ENCODE results near the gene RAPGEF2. TPM values are rescaled to one million over a fixed set of nuclear protein-coding genes. Genes with fewer than 3 reads are reported as not detected.

The RAPGEF2 gene
- total and polyA plus RNA-seq, 3 experiments from 2014 or later, result 1.0 to 34.3 (median 29.2) TPM

GRCh38 chr4:159201168-159201567 lies 98.3 kb downstream of the RAPGEF2 start:
- Mint-ChIP-seq H3K9me3 (no peaks in the 10 kb centered on the region), H3K27me3 (peaks cover 0 to 1% of the 10 kb centered on the region in 2 donors)
- H3K4me3 ChIP-seq (ENCODE audit: low read length), result no peak overlapping the region

GRCh38 chr4:159204566-159204965 lies 101.7 kb downstream of the RAPGEF2 start:
- Mint-ChIP-seq H3K27ac (peak overlapping the region in 2 of 8 donors; percentile 16 to 56), H3K27me3 (peaks cover 0 to 1% of the 10 kb centered on the region in 2 donors), H3K4me3 (peak overlapping the region in 3 of 7 donors; percentile 1 to 35 (median 9)), H3K36me3 (peaks cover 0 to 2% (median 0%) of the 10 kb centered on the region in 3 donors), H3K9me3 (no peaks in the 10 kb centered on the region), H3K4me1 (peaks cover 22 to 43% (median 33%) of the 10 kb centered on the region in 3 donors)
- Histone ChIP-seq H3K4me3 (ENCODE audit: low read length) (no peak overlapping the region), H3K27me3 (ENCODE audit: insufficient read depth, low read length, poor library complexity, severe bottlenecking) (no peaks in the 10 kb centered on the region), H3K9me3 (ENCODE audit: low read length) (no peaks in the 10 kb centered on the region), H3K36me3 (ENCODE audit: insufficient read depth, low read length) (no peaks in the 10 kb centered on the region), H3K27ac (ENCODE audit: low read depth, low read length) (no peak overlapping the region), H3K4me1 (ENCODE audit: insufficient read depth, low read length) (no peaks in the 10 kb centered on the region)
- ChIA-PET POLR2A (no interaction called here), CTCF (interaction anchor here (1.5 to 2.5 kb wide), 2 partner anchors 27 to 479 kb away, joined by 4 to 5 read pairs; no protein-coding TSS in a partner anchor)
- DNase-seq, result no peak

More at GRCh38 chr4:159201168-159201567, 98.3 kb downstream of the RAPGEF2 start:
- H3K36me3 Mint-ChIP-seq, result no peaks in the 10 kb centered on the region
- no peak overlapping the region for H3K4me3 Mint-ChIP-seq
- no peak overlapping the region for H3K27ac ChIP-seq (ENCODE audit: low read depth, low read length)
- H3K4me1 Mint-ChIP-seq, result peaks cover 14 to 32% (median 25%) of the 10 kb centered on the region in 3 donors
- POLR2A ChIA-PET, result no interaction called here
- DNase-seq, result no peak
- H3K27ac Mint-ChIP-seq, result no peak overlapping the region
- CTCF ChIA-PET, result no interaction called here
- H3K36me3 ChIP-seq (ENCODE audit: insufficient read depth, low read length), result no peaks in the 10 kb centered on the region
- no peaks in the 10 kb centered on the region for H3K9me3 ChIP-seq (ENCODE audit: low read length)
- no peaks in the 10 kb centered on the region for H3K4me1 ChIP-seq (ENCODE audit: insufficient read depth, low read length)
- H3K27me3 ChIP-seq (ENCODE audit: insufficient read depth, low read length, poor library complexity, severe bottlenecking), result no peaks in the 10 kb centered on the region

- H3K36me3 Mint-ChIP-seq, result peaks cover 0 to 3% (median under 1%) of the 10 kb centered on the region in 3 donors
- Histone ChIP-seq H3K27me3 (ENCODE audit: insufficient read depth, low read length, poor library complexity, severe bottlenecking) (no peaks in the 10 kb centered on the region), H3K4me1 (ENCODE audit: insufficient read depth, low read length) (no peaks in the 10 kb centered on the region), H3K36me3 (ENCODE audit: insufficient read depth, low read length) (no peaks in the 10 kb centered on the region), H3K9me3 (ENCODE audit: low read length) (no peaks in the 10 kb centered on the region), H3K27ac (ENCODE audit: low read depth, low read length) (no peak overlapping the region), H3K4me3 (ENCODE audit: low read length) (no peak overlapping the region)
- peaks cover 0 to 1% of the 10 kb centered on the region in 2 donors for H3K27me3 Mint-ChIP-seq
- no peak for DNase-seq
- peak overlapping the region in 1 of 8 donors; percentile 61 for H3K27ac Mint-ChIP-seq
- H3K4me3 Mint-ChIP-seq, result no peak overlapping the region
- no peaks in the 10 kb centered on the region for H3K9me3 Mint-ChIP-seq
- H3K4me1 Mint-ChIP-seq, result peaks cover 22 to 42% (median 33%) of the 10 kb centered on the region in 3 donors
- POLR2A ChIA-PET, result no interaction called here
- CTCF ChIA-PET, result no interaction called here
Measured at GRCh38 chr4:159205466-159205865, 102.6 kb downstream of the RAPGEF2 start.

- Mint-ChIP-seq H3K4me3 (peak overlapping the region in 1 of 7 donors; percentile 60), H3K4me1 (peaks cover 22 to 42% (median 33%) of the 10 kb centered on the region in 3 donors), H3K27me3 (peaks cover 0 to 1% of the 10 kb centered on the region in 2 donors), H3K36me3 (peaks cover 2 to 7% (median 3%) of the 10 kb centered on the region in 3 donors), H3K9me3 (no peaks in the 10 kb centered on the region), H3K27ac (peak overlapping the region in 3 of 8 donors; percentile 29 to 58 (median 51))
- ChIA-PET CTCF (no interaction called here), POLR2A (no interaction called here)
- Histone ChIP-seq H3K27ac (ENCODE audit: low read depth, low read length) (no peak overlapping the region), H3K27me3 (ENCODE audit: insufficient read depth, low read length, poor library complexity, severe bottlenecking) (no peaks in the 10 kb centered on the region), H3K9me3 (ENCODE audit: low read length) (no peaks in the 10 kb centered on the region), H3K4me3 (ENCODE audit: low read length) (no peak overlapping the region), H3K4me1 (ENCODE audit: insufficient read depth, low read length) (no peaks in the 10 kb centered on the region), H3K36me3 (ENCODE audit: insufficient read depth, low read length) (no peaks in the 10 kb centered on the region)
- DNase-seq, result no peak
Measured at GRCh38 chr4:159206427-159206871, 103.6 kb downstream of the RAPGEF2 start.

- no peak overlapping the region for H3K27ac ChIP-seq (ENCODE audit: low read depth, low read length)
- no peaks in the 10 kb centered on the region for H3K9me3 Mint-ChIP-seq
- H3K4me3 Mint-ChIP-seq, result no peak overlapping the region
- DNase-seq, result no peak
- H3K36me3 Mint-ChIP-seq, result peaks cover 3 to 10% (median 5%) of the 10 kb centered on the region in 3 donors
- CTCF ChIA-PET, result no interaction called here
- H3K27me3 ChIP-seq (ENCODE audit: insufficient read depth, low read length, poor library complexity, severe bottlenecking), result no peaks in the 10 kb centered on the region
- H3K27ac Mint-ChIP-seq, result peak overlapping the region in 1 of 8 donors; percentile 21
- peaks cover 0 to 1% of the 10 kb centered on the region in 2 donors for H3K27me3 Mint-ChIP-seq
- H3K4me3 ChIP-seq (ENCODE audit: low read length), result no peak overlapping the region
- no peaks in the 10 kb centered on the region for H3K4me1 ChIP-seq (ENCODE audit: insufficient read depth, low read length)
- POLR2A ChIA-PET, result no interaction called here
- H3K9me3 ChIP-seq (ENCODE audit: low read length), result no peaks in the 10 kb centered on the region
- H3K36me3 ChIP-seq (ENCODE audit: insufficient read depth, low read length), result no peaks in the 10 kb centered on the region
- H3K4me1 Mint-ChIP-seq, result peaks cover 16 to 31% (median 31%) of the 10 kb centered on the region in 3 donors
Measured at GRCh38 chr4:159209249-159209648, 106.4 kb downstream of the RAPGEF2 start.

GRCh38 chr4:159210975-159211374 lies 108.1 kb downstream of the RAPGEF2 start:
- H3K4me1 ChIP-seq (ENCODE audit: insufficient read depth, low read length), result no peaks in the 10 kb centered on the region
- peaks cover 9 to 16% (median 16%) of the 10 kb centered on the region in 3 donors for H3K4me1 Mint-ChIP-seq
- ChIA-PET CTCF (no interaction called here), POLR2A (no interaction called here)
- H3K4me3 ChIP-seq (ENCODE audit: low read length), result no peak overlapping the region
- H3K9me3 ChIP-seq (ENCODE audit: low read length), result no peaks in the 10 kb centered on the region
- no peaks in the 10 kb centered on the region for H3K9me3 Mint-ChIP-seq
- H3K4me3 Mint-ChIP-seq, result no peak overlapping the region
- peaks cover 0 to 1% of the 10 kb centered on the region in 2 donors for H3K27me3 Mint-ChIP-seq
- no peaks in the 10 kb centered on the region for H3K36me3 ChIP-seq (ENCODE audit: insufficient read depth, low read length)
- no peaks in the 10 kb centered on the region for H3K27me3 ChIP-seq (ENCODE audit: insufficient read depth, low read length, poor library complexity, severe bottlenecking)
- H3K27ac ChIP-seq (ENCODE audit: low read depth, low read length), result no peak overlapping the region
- H3K36me3 Mint-ChIP-seq, result peaks cover 3 to 10% (median 5%) of the 10 kb centered on the region in 3 donors
- H3K27ac Mint-ChIP-seq, result no peak overlapping the region
- DNase-seq, result no peak

GRCh38 chr4:159212675-159213293 lies 109.9 kb downstream of the RAPGEF2 start:
- CTCF ChIA-PET, result no interaction called here
- H3K27ac ChIP-seq (ENCODE audit: low read depth, low read length), result no peak overlapping the region
- H3K27me3 ChIP-seq (ENCODE audit: insufficient read depth, low read length, poor library complexity, severe bottlenecking), result no peaks in the 10 kb centered on the region
- H3K4me1 ChIP-seq (ENCODE audit: insufficient read depth, low read length), result no peaks in the 10 kb centered on the region
- no peak overlapping the region for H3K4me3 ChIP-seq (ENCODE audit: low read length)
- POLR2A ChIA-PET, result no interaction called here
- Mint-ChIP-seq H3K27me3 (peaks cover 0 to 1% of the 10 kb centered on the region in 2 donors), H3K4me3 (no peak overlapping the region), H3K9me3 (no peaks in the 10 kb centered on the region), H3K27ac (no peak overlapping the region), H3K4me1 (peaks cover 2 to 11% (median 7%) of the 10 kb centered on the region in 3 donors), H3K36me3 (peaks cover 3 to 10% (median 5%) of the 10 kb centered on the region in 3 donors)
- no peaks in the 10 kb centered on the region for H3K9me3 ChIP-seq (ENCODE audit: low read length)
- DNase-seq, result no peak
- no peaks in the 10 kb centered on the region for H3K36me3 ChIP-seq (ENCODE audit: insufficient read depth, low read length)

GRCh38 chr4:159216834-159217233 lies 114.0 kb downstream of the RAPGEF2 start:
- Mint-ChIP-seq H3K9me3 (no peaks in the 10 kb centered on the region), H3K4me3 (no peak overlapping the region), H3K27ac (no peak overlapping the region), H3K4me1 (peaks cover 0 to 17% (median 7%) of the 10 kb centered on the region in 3 donors), H3K27me3 (peaks cover 0 to 1% of the 10 kb centered on the region in 2 donors), H3K36me3 (peaks cover 0 to 3% (median 0%) of the 10 kb centered on the region in 3 donors)
- Histone ChIP-seq H3K27ac (ENCODE audit: low read depth, low read length) (no peak overlapping the region), H3K4me1 (ENCODE audit: insufficient read depth, low read length) (no peaks in the 10 kb centered on the region), H3K4me3 (ENCODE audit: low read length) (no peak overlapping the region), H3K9me3 (ENCODE audit: low read length) (no peaks in the 10 kb centered on the region), H3K27me3 (ENCODE audit: insufficient read depth, low read length, poor library complexity, severe bottlenecking) (no peaks in the 10 kb centered on the region), H3K36me3 (ENCODE audit: insufficient read depth, low read length) (no peaks in the 10 kb centered on the region)
- no peak for DNase-seq
- CTCF ChIA-PET, result interaction anchor here (1.3 kb wide), 1 partner anchor 14 kb away, joined by 4 read pairs; no protein-coding TSS in a partner anchor
- POLR2A ChIA-PET, result no interaction called here
